Measurements from ENCODE around the gene FOXO1.

FOXO1 gene

GRCh38 chr13:40604135-40604534 is 62.3 kb downstream of the FOXO1 start:
- no peak for DNase-seq

GRCh38 chr13:40600149-40600751 is 66.2 kb downstream of the FOXO1 start:
- DNase-seq = no peak

GRCh38 chr13:40599747-40600146 is 66.7 kb downstream of the FOXO1 start:
- DNase-seq = no peak

- no peak for DNase-seq
Measured at GRCh38 chr13:40599124-40599523, 67.3 kb downstream of the FOXO1 start.

- no peak for DNase-seq
Measured at GRCh38 chr13:40598569-40598968, 67.9 kb downstream of the FOXO1 start.

GRCh38 chr13:40597735-40598365 is 68.6 kb downstream of the FOXO1 start:
- no peak for DNase-seq

GRCh38 chr13:40596484-40596883 is 70.0 kb downstream of the FOXO1 start:
- no peak for DNase-seq

GRCh38 chr13:40595693-40596092 is 70.7 kb downstream of the FOXO1 start:
- DNase-seq = no peak

GRCh38 chr13:40592035-40592434 is 74.4 kb downstream of the FOXO1 start:
- DNase-seq = no peak

GRCh38 chr13:40591091-40591490 is 75.3 kb downstream of the FOXO1 start:
- no peak for DNase-seq

GRCh38 chr13:40590112-40590862 is 76.2 kb downstream of the FOXO1 start:
- DNase-seq = no peak

- no peak for DNase-seq
Measured at GRCh38 chr13:40589285-40590109, 76.9 kb downstream of the FOXO1 start.

- no peak for DNase-seq
Measured at GRCh38 chr13:40588101-40588500, 78.3 kb downstream of the FOXO1 start.

GRCh38 chr13:40586886-40587565 is 79.4 kb downstream of the FOXO1 start:
- no peak for DNase-seq

GRCh38 chr13:40585911-40586471 is 80.5 kb downstream of the FOXO1 start:
- no peak for DNase-seq

- no peak for DNase-seq
Measured at GRCh38 chr13:40583738-40584137, 82.7 kb downstream of the FOXO1 start.

GRCh38 chr13:40582531-40582930 is 83.9 kb downstream of the FOXO1 start:
- DNase-seq = no peak

- no peak for DNase-seq
Measured at GRCh38 chr13:40581277-40581579, 85.2 kb downstream of the FOXO1 start.

GRCh38 chr13:40580566-40581276 is 85.7 kb downstream of the FOXO1 start:
- no peak for DNase-seq

- DNase-seq = no peak
Measured at GRCh38 chr13:40579535-40579934, 86.9 kb downstream of the FOXO1 start.

GRCh38 chr13:40578055-40578454 is 88.4 kb downstream of the FOXO1 start:
- DNase-seq = no peak

GRCh38 chr13:40576369-40576768 is 90.1 kb downstream of the FOXO1 start:
- DNase-seq = no peak

All from GOT3 (cell line).